SK-N-SH (cell line): Measurements from ENCODE around the gene CLEC2D. TPM values are rescaled to one million over a fixed set of nuclear protein-coding genes. Genes with fewer than 3 reads are reported as not detected.
A peak's percentile ranks its signal among the peaks of the same experiment; 100 is the strongest.

Source experiments
- CTCF ChIA-PET: fragments of 300-600, 350-600 bp; formaldehyde crosslinking; extraction: SDS; loops from one replicate; lab custom pipeline; 2021; lab: Yijun Ruan, JAX
- POLR2A ChIA-PET: fragments of 350-600 bp; sonication (Branson Sonifier 250); formaldehyde crosslinking; extraction: SDS; loops from one replicate; lab custom pipeline; 2020; ENCODE audit warnings: antibody characterized with exemption, inconsistent platforms; lab: Yijun Ruan, JAX
- DNase-seq: peaks from one replicate; pipeline ENCODE4 v3.0.0; 2012
- H2AFZ ChIP-seq: fragments of 200-600 bp; sonication (generic); 2 replicates; pipeline ENCODE4 v1.8.1; 2016; ENCODE audit warnings: antibody characterized with exemption, mild to moderate bottlenecking, low read depth
- H3F3A ChIP-seq: fragments of 200-600 bp; sonication (generic); replicated peaks from 2 replicates; pipeline ENCODE3; 2016; ENCODE audit warnings: antibody characterized with exemption, mild to moderate bottlenecking; ENCODE audit not compliant: insufficient read depth
- H3K27ac ChIP-seq, 2 experiments: fragments of 200-500 bp in 1 of 2; fragments of 200-600 bp in 1 of 2; sonication (Bioruptor generic) in 1 of 2; sonication (generic), shearing (Covaris generic) in 1 of 2; 2 replicates each; pipeline versions ENCODE4 v1.5.1 to v1.6.1; 2014 to 2016; ENCODE audit warnings: low read depth in 2 of 2, inconsistent platforms in 1 of 2, low read length in 1 of 2, mild to moderate bottlenecking in 1 of 2, mixed read lengths in 1 of 2
- H3K27me3 ChIP-seq: fragments of 200-600 bp; sonication (generic), shearing (Covaris generic); 2 replicates; pipeline ENCODE4 v1.6.1; 2016; ENCODE audit warnings: mixed run types; ENCODE audit not compliant: insufficient read depth
- H3K36me3 ChIP-seq, 2 experiments: fragments of 200-500 bp in 1 of 2; fragments of 200-600 bp in 1 of 2; sonication (Bioruptor generic) in 1 of 2; sonication (generic) in 1 of 2; replicated peaks in 1 of 2; 2 replicates each; pipeline versions ENCODE3 to v1.5.1; 2014 to 2016; ENCODE audit warnings: low read length in 1 of 2, mild to moderate bottlenecking in 1 of 2; ENCODE audit not compliant: insufficient read depth in 2 of 2, control insufficient read depth in 1 of 2
- H3K4me1 ChIP-seq, 2 experiments: fragments of 200-500 bp in 1 of 2; fragments of 200-600 bp in 1 of 2; sonication (Bioruptor generic) in 1 of 2; sonication (generic), shearing (Covaris generic) in 1 of 2; 2 replicates each; pipeline versions ENCODE4 v1.5.1 to v1.6.1; 2014 to 2016; ENCODE audit warnings: low read depth in 1 of 2, low read length in 1 of 2, mixed run types in 1 of 2; ENCODE audit not compliant: insufficient read depth in 2 of 2, control insufficient read depth in 1 of 2
- H3K4me2 ChIP-seq: fragments of 200-600 bp; sonication (generic), shearing (Covaris generic); 2 replicates; pipeline ENCODE4 v1.6.1; 2017; ENCODE audit warnings: mixed run types
- H3K4me3 ChIP-seq, 2 experiments: fragments of 200-500 bp in 1 of 2; fragments of 200-600 bp in 1 of 2; sonication (Bioruptor generic) in 1 of 2; sonication (generic), shearing (Covaris generic) in 1 of 2; 2 replicates each; pipeline versions ENCODE4 v1.5.1 to v1.8.1; 2014 to 2016; ENCODE audit warnings: low read depth in 2 of 2, inconsistent platforms in 1 of 2, low read length in 1 of 2, mild to moderate bottlenecking in 1 of 2, mixed read lengths in 1 of 2, moderate library complexity in 1 of 2
- H3K79me2 ChIP-seq: fragments of 200-600 bp; sonication (generic); 2 replicates; pipeline ENCODE4 v1.8.1; 2017; ENCODE audit warnings: mild to moderate bottlenecking; ENCODE audit not compliant: insufficient read depth
- H3K9ac ChIP-seq: fragments of 200-600 bp; sonication (generic); 2 replicates; pipeline ENCODE4 v1.6.1; 2017; ENCODE audit warnings: mixed run types
- H3K9me2 ChIP-seq: fragments of 200-600 bp; sonication (generic); 2 replicates; pipeline ENCODE4 v1.6.1; 2017; ENCODE audit warnings: mixed run types
- H3K9me3 ChIP-seq: fragments of 200-600 bp; sonication (generic); 2 replicates; pipeline ENCODE4 v1.6.1; 2017; ENCODE audit warnings: mixed run types, mild to moderate bottlenecking, moderate library complexity
- H4K20me1 ChIP-seq: fragments of 200-600 bp; sonication (generic); 2 replicates; pipeline ENCODE4 v1.6.1; 2017; ENCODE audit warnings: mild to moderate bottlenecking, mixed run types; ENCODE audit not compliant: insufficient read depth
- CHD2 ChIP-seq: fragments of 150-350 bp; IDR thresholded peaks from 2 replicates; pipeline ENCODE4 v1.6.1; 2018; ENCODE audit warnings: low read length; ENCODE audit not compliant: partially characterized antibody
- ELF1 ChIP-seq: IDR thresholded peaks from 2 replicates; pipeline ENCODE4 v1.4.0; 2012
- EP300 ChIP-seq, 2 experiments: IDR thresholded peaks; 2 replicates each; pipeline versions ENCODE4 v1.4.0 to v1.6.1; 2012; ENCODE audit warnings: borderline replicate concordance in 1 of 2, low read depth in 1 of 2, low read length in 1 of 2
- FOSL2 ChIP-seq: IDR thresholded peaks from 2 replicates; pipeline ENCODE4 v1.4.0; 2012; ENCODE audit warnings: low read depth, mild to moderate bottlenecking, moderate library complexity, borderline replicate concordance
- FOXJ3 ChIP-seq: sonication (generic); formaldehyde crosslinking; IDR thresholded peaks from 2 replicates; pipeline ENCODE4 v1.5.1; 2020; ENCODE audit warnings: mild to moderate bottlenecking, missing genetic modification reagents
- GABPA ChIP-seq: IDR thresholded peaks from 2 replicates; pipeline ENCODE4 v1.4.0; 2012; ENCODE audit warnings: low read depth, mild to moderate bottlenecking
- IRF3 ChIP-seq: fragments of 150-350 bp; IDR thresholded peaks from 2 replicates; pipeline ENCODE4 v1.6.1; 2016; ENCODE audit warnings: mild to moderate bottlenecking, low read depth, low read length
- JUND ChIP-seq: IDR thresholded peaks from 2 replicates; pipeline ENCODE4 v1.4.0; 2012
- MXI1 ChIP-seq: IDR thresholded peaks from 2 replicates; pipeline ENCODE4 v1.6.1; 2012; ENCODE audit warnings: mild to moderate bottlenecking, low read depth, low read length, improper control_type of control experiment
- RXRA ChIP-seq: IDR thresholded peaks from 2 replicates; pipeline ENCODE4 v1.4.0; 2012; ENCODE audit warnings: low read depth, mild to moderate bottlenecking, borderline replicate concordance
- SIN3A ChIP-seq: IDR thresholded peaks from 2 replicates; pipeline ENCODE4 v1.6.1; 2012; ENCODE audit warnings: low read depth, mild to moderate bottlenecking, low read length, moderate library complexity, borderline replicate concordance
- TCF12 ChIP-seq: IDR thresholded peaks from 2 replicates; pipeline ENCODE4 v1.4.0; 2012
- TEAD4 ChIP-seq: IDR thresholded peaks from 2 replicates; pipeline ENCODE4 v1.4.0; 2012; ENCODE audit warnings: mild to moderate bottlenecking, borderline replicate concordance; ENCODE audit not compliant: insufficient read depth
- YY1 ChIP-seq: IDR thresholded peaks from 2 replicates; pipeline ENCODE4 v1.4.0; 2012; ENCODE audit warnings: low read depth, mild to moderate bottlenecking
- WGBS: methylation state at CpG from one replicate; pipeline ENCODE4 v1.1.6; 2017; ENCODE audit warnings: low lambda C conversion rate; 5-methylcytosine and 5-hydroxymethylcytosine counted together
- polyA plus RNA-seq, 3 experiments: library from polyadenylated mRNA; depleted of rRNA; stranded (reverse); fragments of >200 nt; gene quantifications; 2 replicates each; pipeline ENCODE4 v1.2.3, GENCODE V29; 2012
- TF ChIP-seq, protein P1 (sequence below): fragments of 200-600 bp; sonication (generic); IDR thresholded peaks from 2 replicates; pipeline ENCODE4 v1.6.1; 2017; ENCODE audit warnings: antibody characterized with exemption, mild to moderate bottlenecking, moderate library complexity
- TF ChIP-seq, protein P2 (sequence below): IDR thresholded peaks from 2 replicates; pipeline ENCODE4; 2012

The CLEC2D gene
- polyA plus RNA-seq, 1 of the 3 experiments (the other 2 are of a cell fraction) = 0.81 TPM

GRCh38 chr12:9649532-9649940 is 20.0 kb upstream of the CLEC2D start:
- no peak for DNase-seq
- Histone ChIP-seq H3K9ac (peak overlapping the region; percentile 80; the same call in 1 of the 2 replicates), H4K20me1 (no peaks in the 10 kb centered on the region), H3K36me3 (peaks cover 0 to 10% of the 10 kb centered on the region in 2 experiments), H3K4me2 (peak overlapping the region; percentile 96), H3K4me1 (peaks cover 0 to 9% of the 10 kb centered on the region in 2 experiments; a peak in 2 of 4 replicates), H3K9me2 (no peaks in the 10 kb centered on the region), H3K27me3 (no peaks in the 10 kb centered on the region), H3K27ac (no peak overlapping the region), H3K9me3 (no peaks in the 10 kb centered on the region), H3K79me2 (peaks cover 14% of the 10 kb centered on the region), H3F3A (peaks cover 8% of the 10 kb centered on the region), H2AFZ (no peak overlapping the region), H3K4me3 (peak overlapping the region; percentile 81 to 88; a peak in 2 of 4 replicates)
- ChIA-PET CTCF (no interaction called here), POLR2A (no interaction called here)
- 91% methylated on average over 5 of the region's 5 CpGs for WGBS
- no peak for TF ChIP-seq TEAD4
- TF ChIP-seq JUND = no peak
- no peak for TF ChIP-seq FOXJ3
- TF ChIP-seq IRF3 = no peak
- no peak for TF ChIP-seq ELF1
- no peak for TF ChIP-seq MXI1
- no peak for TF ChIP-seq RXRA
- TF ChIP-seq FOSL2 = no peak
- TF ChIP-seq YY1 = no peak
- no peak for TF ChIP-seq SIN3A
- no peak for TF ChIP-seq CHD2
- no peak for TF ChIP-seq TCF12
- TF ChIP-seq, protein P1, sequence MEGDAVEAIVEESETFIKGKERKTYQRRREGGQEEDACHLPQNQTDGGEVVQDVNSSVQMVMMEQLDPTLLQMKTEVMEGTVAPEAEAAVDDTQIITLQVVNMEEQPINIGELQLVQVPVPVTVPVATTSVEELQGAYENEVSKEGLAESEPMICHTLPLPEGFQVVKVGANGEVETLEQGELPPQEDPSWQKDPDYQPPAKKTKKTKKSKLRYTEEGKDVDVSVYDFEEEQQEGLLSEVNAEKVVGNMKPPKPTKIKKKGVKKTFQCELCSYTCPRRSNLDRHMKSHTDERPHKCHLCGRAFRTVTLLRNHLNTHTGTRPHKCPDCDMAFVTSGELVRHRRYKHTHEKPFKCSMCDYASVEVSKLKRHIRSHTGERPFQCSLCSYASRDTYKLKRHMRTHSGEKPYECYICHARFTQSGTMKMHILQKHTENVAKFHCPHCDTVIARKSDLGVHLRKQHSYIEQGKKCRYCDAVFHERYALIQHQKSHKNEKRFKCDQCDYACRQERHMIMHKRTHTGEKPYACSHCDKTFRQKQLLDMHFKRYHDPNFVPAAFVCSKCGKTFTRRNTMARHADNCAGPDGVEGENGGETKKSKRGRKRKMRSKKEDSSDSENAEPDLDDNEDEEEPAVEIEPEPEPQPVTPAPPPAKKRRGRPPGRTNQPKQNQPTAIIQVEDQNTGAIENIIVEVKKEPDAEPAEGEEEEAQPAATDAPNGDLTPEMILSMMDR = no peak
- TF ChIP-seq GABPA = no peak
- TF ChIP-seq EP300 (IDR thresholded peaks at IDR 0.05; ENCODE audit: borderline replicate concordance in 1 of 2, low read depth in 1 of 2, low read length in 1 of 2) = no peak
- TF ChIP-seq, protein P2, sequence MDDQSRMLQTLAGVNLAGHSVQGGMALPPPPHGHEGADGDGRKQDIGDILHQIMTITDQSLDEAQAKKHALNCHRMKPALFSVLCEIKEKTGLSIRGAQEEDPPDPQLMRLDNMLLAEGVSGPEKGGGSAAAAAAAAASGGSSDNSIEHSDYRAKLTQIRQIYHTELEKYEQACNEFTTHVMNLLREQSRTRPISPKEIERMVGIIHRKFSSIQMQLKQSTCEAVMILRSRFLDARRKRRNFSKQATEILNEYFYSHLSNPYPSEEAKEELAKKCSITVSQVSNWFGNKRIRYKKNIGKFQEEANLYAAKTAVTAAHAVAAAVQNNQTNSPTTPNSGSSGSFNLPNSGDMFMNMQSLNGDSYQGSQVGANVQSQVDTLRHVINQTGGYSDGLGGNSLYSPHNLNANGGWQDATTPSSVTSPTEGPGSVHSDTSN = no peak
